ENCODE results near the gene UBE2H.

The UBE2H gene

DNA sequence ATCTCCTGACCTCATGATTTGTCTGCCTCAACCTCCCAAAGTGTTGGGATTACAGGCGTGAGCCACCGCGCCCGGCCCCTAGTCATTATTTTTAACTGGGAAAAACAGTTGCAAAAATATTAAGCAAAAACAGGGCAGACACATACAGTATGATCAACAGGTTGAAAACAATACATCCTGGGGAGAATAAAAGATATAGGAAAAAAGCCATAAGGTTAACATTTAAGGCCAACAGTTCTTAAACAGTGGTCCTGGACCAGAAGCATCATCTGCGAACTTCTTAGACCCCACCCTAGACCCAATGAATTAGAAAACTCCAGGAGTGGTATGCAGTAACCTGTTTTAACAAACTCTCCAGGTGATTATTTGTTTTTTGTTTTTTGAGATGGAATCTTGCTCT, 6.5 kb downstream of the UBE2H start:
- peaks cover 20% of the 10 kb centered on the region for H3K4me1 ChIP-seq
- H3K4me3 ChIP-seq, result no peak overlapping the region
- no peaks in the 10 kb centered on the region for H3K27me3 ChIP-seq (ENCODE audit: low read depth)
- H3K36me3 ChIP-seq (replicated peaks), result peaks cover 7% of the 10 kb centered on the region
- no peak for DNase-seq (ENCODE audit: low spot score in 2 of 2)
- no peaks in the 10 kb centered on the region for H3K9me3 ChIP-seq
- in situ Hi-C loops (cut with MboI; ENCODE audit: low sequenced_read_pairs), result no loop called here

DNA sequence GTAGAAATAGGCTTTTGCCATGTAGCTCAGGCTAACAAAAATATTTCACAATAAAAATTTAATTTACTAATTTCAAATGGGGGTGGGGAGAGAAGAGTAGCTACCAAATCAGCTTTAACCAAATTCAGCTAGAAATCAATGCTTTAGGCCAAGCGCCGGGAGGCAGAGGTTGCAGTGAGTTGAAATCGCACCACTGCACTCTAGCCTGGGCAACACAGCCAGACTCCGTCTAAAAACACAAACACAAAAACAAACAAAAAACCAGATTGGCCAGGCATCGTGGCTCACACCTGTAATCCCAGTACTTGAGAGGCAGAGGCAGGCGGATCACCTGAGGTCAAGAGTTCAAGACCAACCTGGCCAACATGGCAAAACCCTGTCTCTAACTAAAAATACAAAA, 9.4 kb downstream of the UBE2H start:
- Histone ChIP-seq H3K4me3 (no peak overlapping the region), H3K27me3 (ENCODE audit: low read depth) (no peaks in the 10 kb centered on the region), H3K36me3 (replicated peaks) (peaks cover 7% of the 10 kb centered on the region), H3K4me1 (peaks cover 1% of the 10 kb centered on the region), H3K9me3 (no peaks in the 10 kb centered on the region)
- no peak for DNase-seq (ENCODE audit: low spot score in 2 of 2)
- in situ Hi-C loops (cut with MboI; ENCODE audit: low sequenced_read_pairs), result no loop called here

DNA sequence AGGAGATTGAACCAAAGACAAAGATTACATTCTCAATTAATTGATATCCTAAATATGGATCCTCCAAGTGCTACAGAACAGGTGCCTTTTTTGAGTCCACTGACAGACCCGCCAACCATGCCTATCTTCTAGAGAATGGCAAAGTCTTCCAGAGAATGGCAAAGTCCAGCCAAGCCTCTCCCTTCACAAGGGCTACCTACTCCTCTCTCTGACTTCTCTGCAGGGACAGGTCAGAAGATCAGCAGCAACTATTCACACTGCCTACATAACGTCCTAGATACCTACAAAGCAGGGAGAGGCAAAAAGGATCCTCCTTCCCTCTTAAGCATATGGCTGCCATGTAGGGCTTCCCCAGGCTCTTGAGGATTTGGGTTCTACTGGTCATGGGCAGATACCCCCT, 12.4 kb downstream of the UBE2H start:
- no peak overlapping the region for H3K4me3 ChIP-seq
- no peaks in the 10 kb centered on the region for H3K9me3 ChIP-seq
- H3K36me3 ChIP-seq (replicated peaks), result no peaks in the 10 kb centered on the region; the same call in 1 of the 2 replicates
- H3K27me3 ChIP-seq (ENCODE audit: low read depth), result no peaks in the 10 kb centered on the region
- no peak for DNase-seq (ENCODE audit: low spot score in 2 of 2)
- in situ Hi-C loops (cut with MboI; ENCODE audit: low sequenced_read_pairs), result no loop called here
- H3K4me1 ChIP-seq, result peaks cover 16% of the 10 kb centered on the region

DNA sequence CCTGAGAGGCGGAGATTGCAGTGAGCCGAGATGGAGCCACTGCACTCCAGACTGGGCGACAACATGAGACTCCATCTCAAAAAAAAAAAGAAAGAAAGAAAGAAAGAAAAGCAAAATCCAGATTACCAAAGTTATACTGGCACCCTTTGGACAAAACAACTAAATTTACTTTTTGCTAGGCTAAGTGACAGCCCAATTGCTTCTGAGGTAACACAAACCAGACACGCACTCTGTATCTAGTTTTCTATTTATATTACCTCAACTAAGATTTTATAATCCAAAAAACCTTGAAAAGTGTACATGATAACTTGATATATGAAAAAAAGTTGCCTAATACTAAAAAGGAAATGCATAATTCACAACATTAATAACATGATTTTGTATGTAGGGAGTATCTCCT, 12.9 kb downstream of the UBE2H start:
- Histone ChIP-seq H3K4me1 (peaks cover 16% of the 10 kb centered on the region), H3K27me3 (ENCODE audit: low read depth) (no peaks in the 10 kb centered on the region), H3K4me3 (no peak overlapping the region), H3K9me3 (no peaks in the 10 kb centered on the region), H3K36me3 (replicated peaks) (no peaks in the 10 kb centered on the region; the same call in 1 of the 2 replicates)
- DNase-seq (ENCODE audit: low spot score in 2 of 2), result no peak
- in situ Hi-C loops (cut with MboI; ENCODE audit: low sequenced_read_pairs), result no loop called here

DNA sequence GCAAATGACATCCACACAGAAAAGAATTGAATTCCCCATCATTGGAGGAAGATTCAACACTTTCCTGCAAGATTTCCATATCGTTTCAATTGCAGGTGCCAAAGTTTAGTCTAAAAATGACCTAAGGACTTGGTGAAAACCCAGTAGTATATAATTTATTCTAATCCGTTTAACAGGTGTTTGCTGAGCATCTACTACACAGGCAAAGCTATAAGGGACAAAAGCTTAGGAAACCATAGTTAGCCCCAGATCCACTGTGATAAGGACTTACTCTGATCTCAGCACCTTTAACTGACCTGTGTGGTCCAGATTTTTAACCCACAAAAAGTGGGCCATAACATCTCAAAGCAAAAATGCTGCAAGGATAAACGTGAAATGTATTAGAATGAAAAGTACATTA, 19.1 kb downstream of the UBE2H start:
- peaks cover 33% of the 10 kb centered on the region for H3K4me1 ChIP-seq
- no peak overlapping the region for H3K4me3 ChIP-seq
- no peaks in the 10 kb centered on the region for H3K27me3 ChIP-seq (ENCODE audit: low read depth)
- in situ Hi-C loops (cut with MboI; ENCODE audit: low sequenced_read_pairs), result no loop called here
- no peaks in the 10 kb centered on the region for H3K36me3 ChIP-seq (replicated peaks)
- no peak for DNase-seq (ENCODE audit: low spot score in 2 of 2)
- H3K9me3 ChIP-seq, result no peaks in the 10 kb centered on the region

DNA sequence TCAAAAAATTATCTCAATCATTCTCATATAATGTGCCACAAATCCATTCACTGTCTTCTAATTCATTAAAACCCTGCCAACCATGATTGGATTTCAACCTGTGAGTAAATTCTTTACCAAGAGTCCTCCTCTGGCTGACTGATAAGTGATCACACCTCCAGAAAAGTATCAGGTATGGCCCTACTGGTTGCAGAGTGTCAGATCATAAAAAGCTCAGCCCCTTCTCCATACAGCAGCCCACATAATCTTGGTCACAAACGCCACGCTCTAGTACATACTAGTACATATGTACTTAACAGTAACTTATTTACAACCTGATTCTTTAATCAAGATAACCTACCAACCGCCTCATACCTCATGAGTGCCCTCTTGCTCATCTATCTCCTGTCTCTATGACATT, 26.1 kb downstream of the UBE2H start:
- in situ Hi-C loops (cut with MboI; ENCODE audit: low sequenced_read_pairs), result no loop called here
- H3K4me1 ChIP-seq, result no peaks in the 10 kb centered on the region
- no peak for DNase-seq (ENCODE audit: low spot score in 2 of 2)

DNA sequence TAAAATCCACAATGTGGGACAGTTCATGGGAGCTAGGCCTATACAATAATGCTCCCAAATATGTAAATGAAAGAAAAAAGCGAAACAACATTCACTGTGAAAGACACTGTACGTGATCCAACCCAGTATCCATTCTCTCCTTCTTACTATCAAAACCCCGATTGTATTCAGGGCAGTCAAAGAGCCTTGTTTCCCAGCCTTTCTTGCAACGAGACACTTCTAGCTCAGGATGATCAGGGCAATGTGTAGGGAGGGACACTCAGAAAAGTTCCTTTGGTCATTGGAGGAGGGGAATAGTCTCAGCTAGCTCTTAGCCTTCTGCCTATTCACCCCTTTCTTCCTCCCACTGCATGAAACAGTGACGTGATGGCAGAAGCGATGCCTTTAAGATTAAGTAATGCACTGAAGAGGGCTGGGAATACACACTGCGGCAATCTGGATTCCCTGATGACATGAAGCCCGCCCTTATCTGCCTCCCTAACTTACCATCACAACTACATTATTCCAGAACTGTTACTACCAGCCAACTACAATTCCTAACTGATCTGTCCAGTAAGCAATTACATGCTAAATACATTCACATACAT, 27.3 kb downstream of the UBE2H start:
- Histone ChIP-seq H3K4me1 (no peaks in the 10 kb centered on the region), H3K36me3 (replicated peaks) (peaks cover 2% of the 10 kb centered on the region; the same call in 1 of the 2 replicates), H3K9me3 (no peaks in the 10 kb centered on the region; the same call in 1 of the 2 replicates), H3K27me3 (ENCODE audit: low read depth) (no peaks in the 10 kb centered on the region), H3K4me3 (no peak overlapping the region)
- in situ Hi-C loops (cut with MboI; ENCODE audit: low sequenced_read_pairs), result no loop called here
- no peak for DNase-seq (ENCODE audit: low spot score in 2 of 2)

More for the DNA sequence above, 26.1 kb downstream of the UBE2H start:
- Histone ChIP-seq H3K36me3 (replicated peaks) (peaks cover 2% of the 10 kb centered on the region; the same call in 1 of the 2 replicates), H3K27me3 (ENCODE audit: low read depth) (no peaks in the 10 kb centered on the region), H3K4me3 (no peak overlapping the region), H3K9me3 (no peaks in the 10 kb centered on the region; the same call in 1 of the 2 replicates)

DNA sequence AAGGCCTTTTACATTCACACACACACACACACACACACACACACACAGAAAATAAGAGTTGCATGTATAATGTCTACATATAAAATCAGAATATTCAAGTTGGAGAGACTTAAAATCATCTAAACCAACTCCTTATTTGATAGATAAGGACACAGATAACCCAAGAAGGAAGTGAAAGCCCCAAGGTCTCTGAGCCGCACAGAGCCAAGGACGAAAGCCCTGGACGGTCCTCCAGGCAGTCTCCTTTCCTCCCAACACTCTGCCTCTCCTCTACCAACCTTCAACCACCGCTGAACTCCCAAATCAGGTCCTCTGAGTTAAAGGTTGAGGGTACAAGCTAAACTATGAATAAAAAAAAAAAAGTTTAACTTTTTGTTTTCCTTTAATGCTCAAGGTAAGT, 28.2 kb downstream of the UBE2H start:
- Histone ChIP-seq H3K4me3 (no peak overlapping the region), H3K9me3 (no peaks in the 10 kb centered on the region; the same call in 1 of the 2 replicates), H3K36me3 (replicated peaks) (peaks cover 2% of the 10 kb centered on the region; the same call in 1 of the 2 replicates), H3K27me3 (ENCODE audit: low read depth) (no peaks in the 10 kb centered on the region), H3K4me1 (no peaks in the 10 kb centered on the region)
- in situ Hi-C loops (cut with MboI; ENCODE audit: low sequenced_read_pairs), result no loop called here
- no peak for DNase-seq (ENCODE audit: low spot score in 2 of 2)

DNA sequence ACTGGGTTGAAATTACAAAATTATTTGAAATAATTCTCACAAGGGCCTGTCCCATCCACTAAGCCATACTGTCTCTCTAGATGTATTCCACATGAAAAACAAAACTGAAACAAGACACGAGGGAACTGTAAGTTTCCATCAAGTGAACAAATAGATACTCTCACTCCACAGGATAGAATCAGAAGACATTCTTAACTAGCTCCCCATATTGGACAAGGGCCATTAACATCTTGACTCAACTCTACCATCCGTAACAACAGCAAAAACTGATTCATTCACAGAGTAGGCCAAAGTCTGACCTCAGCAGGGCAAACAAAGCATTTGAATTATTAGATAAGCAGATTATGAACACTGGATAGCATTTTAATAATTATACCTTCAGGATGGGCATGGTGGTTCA, 29.1 kb downstream of the UBE2H start:
- H3K9me3 ChIP-seq, result no peaks in the 10 kb centered on the region; the same call in 1 of the 2 replicates
- H3K36me3 ChIP-seq (replicated peaks), result peaks cover 2% of the 10 kb centered on the region; the same call in 1 of the 2 replicates
- H3K4me3 ChIP-seq, result no peak overlapping the region
- no peak for DNase-seq (ENCODE audit: low spot score in 2 of 2)
- H3K27me3 ChIP-seq (ENCODE audit: low read depth), result no peaks in the 10 kb centered on the region
- in situ Hi-C loops (cut with MboI; ENCODE audit: low sequenced_read_pairs), result no loop called here
- H3K4me1 ChIP-seq, result no peaks in the 10 kb centered on the region

DNA sequence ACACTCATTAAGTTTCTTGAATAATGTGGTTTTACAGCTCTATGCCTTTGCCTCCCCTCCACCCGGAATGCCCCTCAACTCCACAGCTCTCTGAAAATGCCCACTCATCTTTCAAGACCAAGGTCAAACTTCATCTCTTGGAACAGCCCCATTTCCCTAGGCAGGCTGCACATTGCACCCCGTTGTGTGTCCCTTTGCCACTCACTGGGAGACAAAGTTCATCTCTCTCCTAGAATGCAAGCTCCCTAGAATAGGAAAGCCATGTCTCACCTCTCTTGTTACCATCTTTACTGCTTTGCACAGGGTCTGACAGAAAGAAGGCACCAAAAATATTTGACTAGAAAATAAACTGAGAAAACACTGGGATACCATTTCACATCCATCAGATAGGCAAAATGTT, 33.3 kb downstream of the UBE2H start:
- Histone ChIP-seq H3K36me3 (replicated peaks) (no peaks in the 10 kb centered on the region), H3K4me3 (no peak overlapping the region), H3K4me1 (peaks cover 37% of the 10 kb centered on the region), H3K27me3 (ENCODE audit: low read depth) (no peaks in the 10 kb centered on the region), H3K9me3 (no peaks in the 10 kb centered on the region)
- no peak for DNase-seq (ENCODE audit: low spot score in 2 of 2)
- in situ Hi-C loops (cut with MboI; ENCODE audit: low sequenced_read_pairs), result no loop called here

DNA sequence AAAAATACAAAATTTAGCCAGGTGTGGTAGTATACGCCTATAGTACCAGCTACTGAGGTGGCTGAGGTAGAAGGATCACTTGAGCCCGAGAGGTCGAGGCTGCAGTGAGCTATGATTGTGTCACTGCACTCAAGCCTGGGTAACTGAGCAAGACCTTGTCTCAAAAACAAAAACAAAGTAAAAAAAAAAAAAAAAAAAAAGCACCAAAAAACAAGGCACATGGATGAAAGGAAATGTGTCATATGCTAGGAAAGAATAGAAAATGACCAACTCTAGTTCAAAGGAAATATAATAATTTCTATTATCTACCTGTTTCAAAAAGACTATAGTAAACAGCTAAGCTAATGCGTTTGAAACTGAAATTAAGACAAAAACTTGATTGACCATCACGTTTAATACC, 33.8 kb downstream of the UBE2H start:
- Histone ChIP-seq H3K27me3 (ENCODE audit: low read depth) (no peaks in the 10 kb centered on the region), H3K9me3 (no peaks in the 10 kb centered on the region), H3K4me3 (no peak overlapping the region), H3K4me1 (peaks cover 39% of the 10 kb centered on the region), H3K36me3 (replicated peaks) (no peaks in the 10 kb centered on the region)
- DNase-seq (ENCODE audit: low spot score in 2 of 2), result no peak
- in situ Hi-C loops (cut with MboI; ENCODE audit: low sequenced_read_pairs), result no loop called here

DNA sequence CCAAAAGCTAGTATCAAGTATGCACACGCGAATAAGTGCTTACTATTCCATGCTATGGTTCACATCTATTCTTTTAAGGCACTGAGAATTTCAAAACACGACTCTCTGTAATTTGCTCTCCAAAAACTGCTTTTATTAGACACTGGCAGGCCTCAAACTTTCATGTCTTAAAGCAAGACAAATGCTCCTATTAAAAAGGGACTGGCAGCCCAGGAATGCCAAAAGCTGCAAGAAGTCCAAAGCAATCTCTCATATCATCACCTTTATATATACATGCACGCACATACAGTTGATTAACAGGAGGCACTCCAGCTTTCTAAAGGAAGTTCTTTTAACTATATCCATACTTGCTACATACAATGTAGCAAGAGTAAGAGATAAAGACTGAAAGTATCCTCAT, 34.8 kb downstream of the UBE2H start:
- Histone ChIP-seq H3K4me1 (peaks cover 39% of the 10 kb centered on the region), H3K4me3 (no peak overlapping the region), H3K9me3 (no peaks in the 10 kb centered on the region), H3K27me3 (ENCODE audit: low read depth) (no peaks in the 10 kb centered on the region), H3K36me3 (replicated peaks) (no peaks in the 10 kb centered on the region)
- no peak for DNase-seq (ENCODE audit: low spot score in 2 of 2)
- in situ Hi-C loops (cut with MboI; ENCODE audit: low sequenced_read_pairs), result no loop called here

DNA sequence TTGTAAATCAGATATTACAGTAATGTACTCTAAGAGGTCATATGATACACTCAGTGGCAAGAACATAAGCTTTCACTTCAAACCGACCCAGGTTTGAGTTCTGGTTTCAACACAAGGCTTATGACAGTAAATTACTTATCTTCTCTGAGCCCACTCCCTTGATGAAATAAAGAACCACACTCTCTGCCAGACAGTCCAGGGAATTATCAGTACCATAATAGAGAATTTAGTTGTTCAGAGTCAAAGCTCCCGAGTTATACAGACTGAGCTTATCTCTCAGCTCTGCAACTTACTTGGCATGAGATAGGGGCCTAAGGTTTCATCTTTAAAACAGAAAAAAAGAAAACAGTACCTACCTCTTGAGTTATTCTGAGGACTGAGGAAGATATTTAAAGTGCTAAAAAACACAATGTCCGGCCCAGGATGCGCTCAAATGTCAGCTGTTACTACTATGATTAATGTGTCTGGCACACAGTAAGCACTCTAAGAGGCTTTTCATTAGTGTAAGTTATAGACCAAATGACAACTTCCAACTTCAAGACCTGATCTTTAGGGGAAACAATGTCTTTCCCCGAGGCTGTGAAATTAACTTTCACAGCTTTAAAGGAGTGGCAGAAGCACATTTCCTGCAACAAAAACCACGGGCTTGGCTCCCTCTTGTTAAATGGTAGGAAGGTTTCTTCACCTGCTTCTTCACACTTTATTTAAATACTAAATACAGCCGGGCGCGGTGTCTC, 38.1 kb downstream of the UBE2H start:
- in situ Hi-C loops (cut with MboI; ENCODE audit: low sequenced_read_pairs), result no loop called here
- Histone ChIP-seq H3K4me1 (peaks cover 61% of the 10 kb centered on the region), H3K36me3 (replicated peaks) (no peaks in the 10 kb centered on the region), H3K9me3 (no peaks in the 10 kb centered on the region), H3K4me3 (no peak overlapping the region), H3K27me3 (ENCODE audit: low read depth) (no peaks in the 10 kb centered on the region)
- DNase-seq (ENCODE audit: low spot score in 2 of 2), result peak; percentile 36 to 45

DNA sequence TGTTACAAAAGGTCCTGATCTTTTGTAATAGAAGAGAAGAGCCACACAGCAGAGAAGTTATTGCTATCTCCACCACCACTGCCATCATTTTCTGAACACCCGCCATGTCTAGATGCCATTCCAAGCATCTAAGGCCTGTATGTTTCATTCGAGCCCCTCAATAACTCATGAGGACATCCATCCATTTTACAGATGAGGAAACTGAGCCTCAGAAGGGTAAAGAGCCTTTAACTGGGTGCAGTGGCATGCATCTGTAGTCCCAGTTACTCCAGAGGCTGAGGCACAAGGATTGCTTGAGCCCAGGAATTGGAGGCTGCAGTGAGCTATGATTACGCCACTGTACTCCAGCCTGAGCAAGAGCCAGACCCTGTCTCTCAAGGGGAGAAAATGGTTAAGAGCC, 39.3 kb downstream of the UBE2H start:
- in situ Hi-C loops (cut with MboI; ENCODE audit: low sequenced_read_pairs), result no loop called here
- Histone ChIP-seq H3K4me1 (peaks cover 73% of the 10 kb centered on the region), H3K9me3 (no peaks in the 10 kb centered on the region), H3K27me3 (ENCODE audit: low read depth) (no peaks in the 10 kb centered on the region), H3K36me3 (replicated peaks) (no peaks in the 10 kb centered on the region), H3K4me3 (no peak overlapping the region)
- DNase-seq (ENCODE audit: low spot score in 2 of 2), result no peak
